ENCODE measurements around the gene CD47. TPM values are rescaled to one million over a fixed set of nuclear protein-coding genes. Genes with fewer than 3 reads are reported as not detected.

CD47 gene
- polyA plus RNA-seq, 1 of the 3 experiments (the other 2 are of a cell fraction): 19.6 TPM

DNA sequence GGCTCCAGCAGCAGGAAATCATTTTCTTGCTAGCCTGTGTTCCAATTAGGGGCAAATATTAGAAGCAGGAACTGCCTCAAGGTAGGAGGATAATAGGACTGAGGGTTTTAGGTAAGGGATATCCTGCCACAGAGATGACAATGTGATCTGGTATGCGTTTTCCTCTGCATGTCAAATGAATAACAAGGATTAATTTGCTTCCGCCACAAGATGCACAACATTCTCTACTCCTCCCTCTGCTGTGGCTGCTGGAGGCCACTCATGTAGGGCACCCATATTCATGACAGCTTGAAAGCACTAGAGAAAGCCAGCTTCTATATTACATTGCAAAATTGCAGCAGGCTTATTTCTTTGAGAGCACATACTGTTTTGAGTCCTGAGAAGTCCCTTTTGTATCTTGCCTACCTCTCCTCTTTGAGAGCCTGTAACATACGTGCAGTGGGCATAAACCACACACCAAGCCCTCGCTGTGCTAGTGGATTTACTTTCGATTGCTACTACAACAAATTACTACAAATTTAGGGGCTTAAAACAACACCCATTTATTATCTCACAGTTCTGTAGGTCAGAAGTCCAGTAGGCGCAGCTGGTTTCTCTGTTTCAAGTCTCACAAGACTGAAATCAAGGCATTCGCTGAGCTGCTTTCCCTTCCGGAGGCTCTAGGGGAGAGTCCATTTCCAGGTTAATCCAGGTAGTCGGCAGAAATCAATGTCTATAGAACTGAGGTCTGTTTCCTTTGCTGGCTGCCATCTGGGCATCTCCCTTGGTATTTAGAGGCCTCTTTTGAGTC is 5.9 kb upstream of the CD47 start:
- DNase-seq: no peak
- no peak overlapping the region for H3K4me2 ChIP-seq

DNA sequence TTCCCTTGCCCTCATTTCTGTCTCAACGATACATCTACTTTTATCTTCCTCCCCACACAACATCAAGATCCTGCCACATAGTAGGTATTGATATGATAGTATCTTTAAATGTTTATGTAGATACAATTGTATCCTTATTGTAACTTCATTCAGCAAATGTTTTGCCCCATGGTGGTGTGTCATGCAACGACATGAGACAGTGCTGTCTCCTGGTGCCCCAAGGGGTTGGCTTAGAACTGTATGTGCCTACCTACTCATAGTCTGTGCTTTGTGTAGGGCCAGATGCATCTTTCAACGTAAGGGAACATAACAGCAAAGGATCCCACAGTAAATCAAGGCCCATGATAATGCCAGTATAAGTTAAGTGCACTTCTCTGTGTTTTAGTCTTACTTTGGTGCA is 2.8 kb upstream of the CD47 start:
- Histone ChIP-seq H3K27ac (ENCODE audit: low read depth in 2 of 2, low read length in 1 of 2) (no peak overlapping the region), H3K4me3 (ENCODE audit: low read depth in 2 of 2, low read length in 1 of 2) (no peak overlapping the region), H4K20me1 (ENCODE audit: insufficient read depth) (no peaks in the 10 kb centered on the region), H3K4me2 (no peak overlapping the region), H3K79me2 (ENCODE audit: insufficient read depth) (peaks cover 21% of the 10 kb centered on the region), H3K27me3 (ENCODE audit: insufficient read depth) (no peaks in the 10 kb centered on the region), H3K9me2 (no peaks in the 10 kb centered on the region), H3F3A (replicated peaks; ENCODE audit: insufficient read depth) (no peaks in the 10 kb centered on the region), H2AFZ (ENCODE audit: low read depth) (no peak overlapping the region), H3K9ac (no peak overlapping the region), H3K36me3 (replicated peaks in 1 of 2; ENCODE audit: control insufficient read depth in 1 of 2, insufficient read depth in 2 of 2, low read length in 1 of 2) (no peaks in the 10 kb centered on the region), H3K9me3 (no peaks in the 10 kb centered on the region), H3K4me1 (ENCODE audit: control insufficient read depth in 1 of 2, insufficient read depth in 2 of 2, low read depth in 1 of 2, low read length in 1 of 2) (peaks cover 0 to 23% of the 10 kb centered on the region in 2 experiments; a peak in 2 of 4 replicates)
- TF ChIP-seq, protein P1, sequence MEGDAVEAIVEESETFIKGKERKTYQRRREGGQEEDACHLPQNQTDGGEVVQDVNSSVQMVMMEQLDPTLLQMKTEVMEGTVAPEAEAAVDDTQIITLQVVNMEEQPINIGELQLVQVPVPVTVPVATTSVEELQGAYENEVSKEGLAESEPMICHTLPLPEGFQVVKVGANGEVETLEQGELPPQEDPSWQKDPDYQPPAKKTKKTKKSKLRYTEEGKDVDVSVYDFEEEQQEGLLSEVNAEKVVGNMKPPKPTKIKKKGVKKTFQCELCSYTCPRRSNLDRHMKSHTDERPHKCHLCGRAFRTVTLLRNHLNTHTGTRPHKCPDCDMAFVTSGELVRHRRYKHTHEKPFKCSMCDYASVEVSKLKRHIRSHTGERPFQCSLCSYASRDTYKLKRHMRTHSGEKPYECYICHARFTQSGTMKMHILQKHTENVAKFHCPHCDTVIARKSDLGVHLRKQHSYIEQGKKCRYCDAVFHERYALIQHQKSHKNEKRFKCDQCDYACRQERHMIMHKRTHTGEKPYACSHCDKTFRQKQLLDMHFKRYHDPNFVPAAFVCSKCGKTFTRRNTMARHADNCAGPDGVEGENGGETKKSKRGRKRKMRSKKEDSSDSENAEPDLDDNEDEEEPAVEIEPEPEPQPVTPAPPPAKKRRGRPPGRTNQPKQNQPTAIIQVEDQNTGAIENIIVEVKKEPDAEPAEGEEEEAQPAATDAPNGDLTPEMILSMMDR (IDR thresholded peaks at IDR 0.05): no peak
- TF ChIP-seq FOSL2 (IDR thresholded peaks at IDR 0.05; ENCODE audit: borderline replicate concordance, low read depth) (no peak), TEAD4 (IDR thresholded peaks at IDR 0.05; ENCODE audit: borderline replicate concordance, insufficient read depth) (no peak), GATA2 (CRISPR knock-in tag; IDR thresholded peaks at IDR 0.05) (no peak), TAF1 (IDR thresholded peaks at IDR 0.05; ENCODE audit: borderline replicate concordance, low read depth, low read length) (no peak), RXRA (IDR thresholded peaks at IDR 0.05; ENCODE audit: borderline replicate concordance, low read depth) (no peak), TCF12 (IDR thresholded peaks at IDR 0.05) (no peak), GABPA (IDR thresholded peaks at IDR 0.05; ENCODE audit: low read depth) (no peak), CHD2 (IDR thresholded peaks at IDR 0.05; ENCODE audit: low read length, partially characterized antibody) (no peak), SIN3A (IDR thresholded peaks at IDR 0.05; ENCODE audit: borderline replicate concordance, low read depth, low read length) (no peak), JUND (IDR thresholded peaks at IDR 0.05) (no peak), ELF1 (IDR thresholded peaks at IDR 0.05) (no peak), FOXJ3 (CRISPR knock-in tag; IDR thresholded peaks at IDR 0.05) (no peak)
- TF ChIP-seq, protein P2, sequence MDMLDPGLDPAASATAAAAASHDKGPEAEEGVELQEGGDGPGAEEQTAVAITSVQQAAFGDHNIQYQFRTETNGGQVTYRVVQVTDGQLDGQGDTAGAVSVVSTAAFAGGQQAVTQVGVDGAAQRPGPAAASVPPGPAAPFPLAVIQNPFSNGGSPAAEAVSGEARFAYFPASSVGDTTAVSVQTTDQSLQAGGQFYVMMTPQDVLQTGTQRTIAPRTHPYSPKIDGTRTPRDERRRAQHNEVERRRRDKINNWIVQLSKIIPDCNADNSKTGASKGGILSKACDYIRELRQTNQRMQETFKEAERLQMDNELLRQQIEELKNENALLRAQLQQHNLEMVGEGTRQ (IDR thresholded peaks at IDR 0.05; ENCODE audit: borderline replicate concordance, low read depth, low read length): no peak
- TF ChIP-seq, protein P3, sequence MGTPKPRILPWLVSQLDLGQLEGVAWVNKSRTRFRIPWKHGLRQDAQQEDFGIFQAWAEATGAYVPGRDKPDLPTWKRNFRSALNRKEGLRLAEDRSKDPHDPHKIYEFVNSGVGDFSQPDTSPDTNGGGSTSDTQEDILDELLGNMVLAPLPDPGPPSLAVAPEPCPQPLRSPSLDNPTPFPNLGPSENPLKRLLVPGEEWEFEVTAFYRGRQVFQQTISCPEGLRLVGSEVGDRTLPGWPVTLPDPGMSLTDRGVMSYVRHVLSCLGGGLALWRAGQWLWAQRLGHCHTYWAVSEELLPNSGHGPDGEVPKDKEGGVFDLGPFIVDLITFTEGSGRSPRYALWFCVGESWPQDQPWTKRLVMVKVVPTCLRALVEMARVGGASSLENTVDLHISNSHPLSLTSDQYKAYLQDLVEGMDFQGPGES (IDR thresholded peaks at IDR 0.05; ENCODE audit: low read depth, low read length): no peak
- TF ChIP-seq, protein P4, sequence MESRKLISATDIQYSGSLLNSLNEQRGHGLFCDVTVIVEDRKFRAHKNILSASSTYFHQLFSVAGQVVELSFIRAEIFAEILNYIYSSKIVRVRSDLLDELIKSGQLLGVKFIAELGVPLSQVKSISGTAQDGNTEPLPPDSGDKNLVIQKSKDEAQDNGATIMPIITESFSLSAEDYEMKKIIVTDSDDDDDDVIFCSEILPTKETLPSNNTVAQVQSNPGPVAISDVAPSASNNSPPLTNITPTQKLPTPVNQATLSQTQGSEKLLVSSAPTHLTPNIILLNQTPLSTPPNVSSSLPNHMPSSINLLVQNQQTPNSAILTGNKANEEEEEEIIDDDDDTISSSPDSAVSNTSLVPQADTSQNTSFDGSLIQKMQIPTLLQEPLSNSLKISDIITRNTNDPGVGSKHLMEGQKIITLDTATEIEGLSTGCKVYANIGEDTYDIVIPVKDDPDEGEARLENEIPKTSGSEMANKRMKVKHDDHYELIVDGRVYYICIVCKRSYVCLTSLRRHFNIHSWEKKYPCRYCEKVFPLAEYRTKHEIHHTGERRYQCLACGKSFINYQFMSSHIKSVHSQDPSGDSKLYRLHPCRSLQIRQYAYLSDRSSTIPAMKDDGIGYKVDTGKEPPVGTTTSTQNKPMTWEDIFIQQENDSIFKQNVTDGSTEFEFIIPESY (IDR thresholded peaks at IDR 0.05; ENCODE audit: borderline replicate concordance, low read depth): no peak
- TF ChIP-seq, protein P5, sequence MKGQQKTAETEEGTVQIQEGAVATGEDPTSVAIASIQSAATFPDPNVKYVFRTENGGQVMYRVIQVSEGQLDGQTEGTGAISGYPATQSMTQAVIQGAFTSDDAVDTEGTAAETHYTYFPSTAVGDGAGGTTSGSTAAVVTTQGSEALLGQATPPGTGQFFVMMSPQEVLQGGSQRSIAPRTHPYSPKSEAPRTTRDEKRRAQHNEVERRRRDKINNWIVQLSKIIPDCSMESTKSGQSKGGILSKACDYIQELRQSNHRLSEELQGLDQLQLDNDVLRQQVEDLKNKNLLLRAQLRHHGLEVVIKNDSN (IDR thresholded peaks at IDR 0.05; ENCODE audit: borderline replicate concordance, low read depth): no peak
- 83% methylated on average over 3 of the region's 3 CpGs for WGBS (ENCODE audit: low lambda C conversion rate)
- no peak for DNase-seq
- ChIA-PET CTCF (no interaction called here), POLR2A (no interaction called here)

More for the DNA sequence above, 5.9 kb upstream of the CD47 start:
- Histone ChIP-seq H3K27ac (ENCODE audit: low read depth in 2 of 2, low read length in 1 of 2) (no peak overlapping the region), H4K20me1 (ENCODE audit: insufficient read depth) (no peaks in the 10 kb centered on the region), H3K36me3 (replicated peaks in 1 of 2; ENCODE audit: control insufficient read depth in 1 of 2, insufficient read depth in 2 of 2, low read length in 1 of 2) (no peaks in the 10 kb centered on the region), H3K79me2 (ENCODE audit: insufficient read depth) (no peaks in the 10 kb centered on the region), H3K4me1 (ENCODE audit: control insufficient read depth in 1 of 2, insufficient read depth in 2 of 2, low read depth in 1 of 2, low read length in 1 of 2) (peaks cover 0 to 11% of the 10 kb centered on the region in 2 experiments; a peak in 2 of 4 replicates), H3K9ac (no peak overlapping the region), H3F3A (replicated peaks; ENCODE audit: insufficient read depth) (no peaks in the 10 kb centered on the region), H3K9me3 (no peaks in the 10 kb centered on the region), H3K4me3 (ENCODE audit: low read depth in 2 of 2, low read length in 1 of 2) (no peak overlapping the region), H3K9me2 (no peaks in the 10 kb centered on the region), H2AFZ (ENCODE audit: low read depth) (no peak overlapping the region), H3K27me3 (ENCODE audit: insufficient read depth) (no peaks in the 10 kb centered on the region)
- 82% methylated on average over 9 of the region's 9 CpGs for WGBS (ENCODE audit: low lambda C conversion rate)
- TF ChIP-seq CHD2 (IDR thresholded peaks at IDR 0.05; ENCODE audit: low read length, partially characterized antibody) (no peak), FOXM1 (IDR thresholded peaks at IDR 0.05; ENCODE audit: low read depth) (no peak), RFX5 (IDR thresholded peaks at IDR 0.05; ENCODE audit: low read length) (no peak)
- POLR2A ChIA-PET: no interaction called here
- CTCF ChIA-PET: interaction anchor here (1.1 to 1.2 kb wide), 2 partner anchors 11 to 381 kb away, joined by 3 read pairs; no protein-coding TSS in a partner anchor

All from SK-N-SH (cell line).